ENCODE data around the gene TRIO.

DNA sequence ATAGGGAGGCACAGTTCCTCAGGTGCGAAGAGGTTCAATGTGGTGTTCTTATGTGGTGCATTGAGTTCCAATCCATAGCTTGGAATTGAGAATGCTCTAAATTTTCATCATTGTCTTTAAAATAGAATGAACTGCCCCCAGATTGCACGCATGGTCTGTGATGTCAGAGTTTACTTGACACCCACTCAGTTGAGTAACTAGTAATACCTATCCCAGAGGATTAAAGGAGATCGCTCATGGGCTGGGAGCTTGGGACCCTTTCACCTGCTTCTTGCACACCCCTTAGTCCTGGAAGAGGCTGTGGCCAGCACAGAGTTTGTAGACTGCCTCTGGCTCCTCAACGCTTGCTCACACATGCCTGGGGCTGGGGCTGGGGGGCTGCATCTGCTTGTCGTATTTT, 343.3 kb downstream of the TRIO start:
- no peak for TF ChIP-seq NFRKB (IDR thresholded peaks at IDR 0.05)
- no peak for TF ChIP-seq SUZ12 (IDR thresholded peaks at IDR 0.05)
- TF ChIP-seq LEF1 (IDR thresholded peaks at IDR 0.05; ENCODE audit: borderline replicate concordance) = no peak
- TF ChIP-seq L3MBTL2 (conservative IDR thresholded peaks at IDR 0.05) = no peak
- TF ChIP-seq BHLHE40 (IDR thresholded peaks at IDR 0.05; ENCODE audit: borderline replicate concordance) = no peak
- TF ChIP-seq CTBP1 (IDR thresholded peaks at IDR 0.05; ENCODE audit: borderline replicate concordance) = no peak
